HEK293 (cell line): ENCODE measurements around the gene DIP2C.

Experiments used
- CTCF ChIA-PET: fragments of 350-600 bp; formaldehyde crosslinking; extraction: SDS; loops from one replicate; lab custom pipeline; 2021; ENCODE audit warnings: antibody characterized with exemption; lab: Yijun Ruan, JAX
- POLR2A ChIA-PET: fragments of 300-600 bp; formaldehyde crosslinking; extraction: SDS; loops from one replicate; lab custom pipeline; 2020; ENCODE audit warnings: antibody characterized with exemption, inconsistent platforms; lab: Yijun Ruan, JAX
- H3K27ac ChIP-seq: fragments of 200-500 bp; sonication (Bioruptor generic); 2 replicates; pipeline ENCODE4 v1.5.1; 2014; ENCODE audit warnings: low read depth, low read length, control low read depth, inconsistent platforms; ENCODE audit errors: extremely low read depth
- H3K36me3 ChIP-seq, 2 experiments: fragments of 200-500 bp in 1 of 2; sonication (Bioruptor generic) in 1 of 2; 1 replicate in 1 of 2; 2 replicates in 1 of 2; pipeline ENCODE4 v1.5.1; 2014 to 2017; ENCODE audit warnings: inconsistent platforms in 2 of 2, low read length in 2 of 2; ENCODE audit not compliant: control insufficient read depth in 2 of 2, insufficient read depth in 1 of 2
- H3K4me1 ChIP-seq: fragments of 200-500 bp; sonication (Bioruptor generic); 2 replicates; pipeline ENCODE4 v1.5.1; 2014; ENCODE audit warnings: mild to moderate bottlenecking, low read length, inconsistent platforms; ENCODE audit not compliant: control insufficient read depth, insufficient read depth
- H3K4me3 ChIP-seq: 2 replicates; pipeline ENCODE4 v1.5.1; 2011; ENCODE audit warnings: low read depth, mild to moderate bottlenecking, control low read depth, low read length, moderate library complexity
- H3K9me3 ChIP-seq: fragments of 200-500 bp; sonication (Bioruptor generic); 2 replicates; pipeline ENCODE4 v1.5.1; 2014; ENCODE audit warnings: low read depth, low read length, inconsistent platforms; ENCODE audit not compliant: control insufficient read depth, insufficient read depth
- SCRT2 ChIP-seq: fragments of 450-650 bp; formaldehyde crosslinking; IDR thresholded peaks from 2 replicates; pipeline ENCODE4 v1.5.1; 2016; ENCODE audit warnings: missing biosample characterization, missing genetic modification characterization
- SP7 ChIP-seq: fragments of 450-650 bp; formaldehyde crosslinking; IDR thresholded peaks from 2 replicates; pipeline ENCODE4 v1.5.1; 2016; ENCODE audit warnings: missing biosample characterization, missing genetic modification characterization
- ZNF16 ChIP-seq: fragments of 450-650 bp; formaldehyde crosslinking; IDR thresholded peaks from 2 replicates; pipeline ENCODE4 v1.5.1; 2016; ENCODE audit warnings: low read depth, missing biosample characterization, missing genetic modification characterization
- ZNF214 ChIP-seq: fragments of 450-650 bp; formaldehyde crosslinking; IDR thresholded peaks from 2 replicates; pipeline ENCODE4 v1.5.1; 2017; ENCODE audit warnings: missing biosample characterization, mild to moderate bottlenecking, missing genetic modification characterization, borderline replicate concordance
- ZNF221 ChIP-seq: fragments of 450-650 bp; formaldehyde crosslinking; IDR thresholded peaks from 2 replicates; pipeline ENCODE4 v1.5.1; 2017; ENCODE audit warnings: missing biosample characterization, missing genetic modification characterization, borderline replicate concordance
- ZNF302 ChIP-seq: fragments of 450-650 bp; formaldehyde crosslinking; IDR thresholded peaks from 2 replicates; pipeline ENCODE4 v1.5.1; 2016; ENCODE audit warnings: missing biosample characterization, missing genetic modification characterization, low read depth
- ZNF324 ChIP-seq: fragments of 450-650 bp; formaldehyde crosslinking; IDR thresholded peaks from 2 replicates; pipeline ENCODE4 v1.5.1; 2016; ENCODE audit warnings: missing biosample characterization, missing genetic modification characterization
- ZNF394 ChIP-seq: fragments of 450-650 bp; formaldehyde crosslinking; IDR thresholded peaks from 2 replicates; pipeline ENCODE4 v1.5.1; 2016; ENCODE audit warnings: missing biosample characterization, missing genetic modification characterization, mild to moderate bottlenecking, moderate library complexity, borderline replicate concordance
- ZNF423 ChIP-seq: fragments of 450-650 bp; formaldehyde crosslinking; IDR thresholded peaks from 2 replicates; pipeline ENCODE4 v1.5.1; 2016; ENCODE audit warnings: missing biosample characterization, missing genetic modification characterization
- ZNF510 ChIP-seq: fragments of 450-650 bp; formaldehyde crosslinking; IDR thresholded peaks from 2 replicates; pipeline ENCODE4 v1.5.1; 2018; ENCODE audit warnings: mild to moderate bottlenecking, missing genetic modification characterization, missing biosample characterization; ENCODE audit not compliant: insufficient replicate concordance
- ZNF529 ChIP-seq: fragments of 450-650 bp; formaldehyde crosslinking; IDR thresholded peaks from 2 replicates; pipeline ENCODE4 v1.5.1; 2017; ENCODE audit warnings: missing genetic modification characterization, missing biosample characterization; ENCODE audit not compliant: insufficient replicate concordance
- ZNF544 ChIP-seq: fragments of 450-650 bp; formaldehyde crosslinking; IDR thresholded peaks from 2 replicates; pipeline ENCODE4 v1.5.0; 2017; ENCODE audit warnings: missing biosample characterization, missing genetic modification characterization
- ZNF549 ChIP-seq: fragments of 450-650 bp; IDR thresholded peaks from 2 replicates; pipeline ENCODE4 v1.5.1; 2018; ENCODE audit warnings: missing biosample characterization, missing genetic modification characterization, mild to moderate bottlenecking, inconsistent platforms, moderate library complexity
- ZNF837 ChIP-seq: fragments of 450-650 bp; formaldehyde crosslinking; IDR thresholded peaks from 2 replicates; pipeline ENCODE4 v1.5.1; 2016; ENCODE audit warnings: missing biosample characterization, missing genetic modification characterization
- TF ChIP-seq, protein P1 (sequence below): fragments of 450-650 bp; formaldehyde crosslinking; IDR thresholded peaks from 2 replicates; pipeline ENCODE4 v1.5.1; 2016; ENCODE audit warnings: missing biosample characterization, missing genetic modification characterization
- TF ChIP-seq, protein P2 (sequence below): fragments of 450-650 bp; formaldehyde crosslinking; IDR thresholded peaks from 2 replicates; pipeline ENCODE4 v1.5.1; 2016; ENCODE audit warnings: missing biosample characterization, missing genetic modification characterization
- TF ChIP-seq, protein P3 (sequence below): fragments of 450-650 bp; formaldehyde crosslinking; optimal IDR thresholded peaks from 2 replicates; pipeline ENCODE3; 2016; ENCODE audit warnings: missing biosample characterization, mild to moderate bottlenecking, missing genetic modification characterization
- TF ChIP-seq, protein P4 (sequence below): fragments of 450-650 bp; formaldehyde crosslinking; IDR thresholded peaks from 2 replicates; pipeline ENCODE4 v1.5.1; 2016; ENCODE audit warnings: missing biosample characterization, missing genetic modification characterization
- TF ChIP-seq, protein P5 (sequence below): fragments of 450-650 bp; formaldehyde crosslinking; IDR thresholded peaks from 2 replicates; pipeline ENCODE4 v1.5.1; 2016; ENCODE audit warnings: missing biosample characterization, missing genetic modification characterization

DIP2C gene

DNA sequence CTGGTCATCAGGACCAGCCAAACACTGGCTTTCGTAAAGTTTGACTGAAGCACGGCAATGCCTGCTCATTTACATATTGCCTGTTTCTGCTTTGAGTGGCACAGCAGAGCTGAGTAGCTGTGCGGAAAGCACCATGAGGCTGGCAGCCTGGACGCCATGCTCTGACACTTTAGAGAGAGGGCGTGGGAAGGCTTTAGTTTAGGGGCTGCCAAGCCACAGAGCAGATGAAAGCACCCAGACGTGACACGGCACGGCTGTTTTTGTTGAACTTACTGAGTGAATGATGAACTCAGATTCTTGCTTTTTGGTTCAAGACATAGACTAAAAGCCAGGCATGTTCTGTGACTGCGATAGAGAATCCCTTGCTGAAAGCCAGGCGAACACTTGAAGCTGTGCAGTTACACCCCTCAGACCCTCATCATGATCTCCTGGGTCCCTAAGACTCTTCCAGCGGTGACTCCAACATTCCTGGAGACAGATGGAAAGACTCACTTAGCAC is 372.1 kb downstream of the DIP2C start (continued):
- TF ChIP-seq ZNF302 (tag by site-specific recombination) = no peak
- TF ChIP-seq ZNF394 (tag by site-specific recombination) = no peak
- TF ChIP-seq ZNF16 (tag by site-specific recombination) = no peak
- TF ChIP-seq, protein P1, sequence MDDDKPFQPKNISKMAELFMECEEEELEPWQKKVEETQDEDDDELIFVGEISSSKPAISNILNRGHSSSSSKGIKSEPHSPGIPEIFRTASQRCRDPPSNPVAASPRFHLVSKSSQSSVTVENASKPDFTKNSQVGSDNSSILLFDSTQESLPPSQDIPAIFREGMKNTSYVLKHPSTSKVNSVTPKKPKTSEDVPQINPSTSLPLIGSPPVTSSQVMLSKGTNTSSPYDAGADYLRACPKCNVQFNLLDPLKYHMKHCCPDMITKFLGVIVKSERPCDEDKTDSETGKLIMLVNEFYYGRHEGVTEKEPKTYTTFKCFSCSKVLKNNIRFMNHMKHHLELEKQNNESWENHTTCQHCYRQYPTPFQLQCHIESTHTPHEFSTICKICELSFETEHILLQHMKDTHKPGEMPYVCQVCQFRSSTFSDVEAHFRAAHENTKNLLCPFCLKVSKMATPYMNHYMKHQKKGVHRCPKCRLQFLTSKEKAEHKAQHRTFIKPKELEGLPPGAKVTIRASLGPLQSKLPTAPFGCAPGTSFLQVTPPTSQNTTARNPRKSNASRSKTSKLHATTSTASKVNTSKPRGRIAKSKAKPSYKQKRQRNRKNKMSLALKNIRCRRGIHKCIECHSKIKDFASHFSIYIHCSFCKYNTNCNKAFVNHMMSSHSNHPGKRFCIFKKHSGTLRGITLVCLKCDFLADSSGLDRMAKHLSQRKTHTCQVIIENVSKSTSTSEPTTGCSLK (tag by site-specific recombination) = no peak
- TF ChIP-seq SCRT2 (tag by site-specific recombination) = no peak
- TF ChIP-seq ZNF221 (tag by site-specific recombination) = no peak
- TF ChIP-seq, protein P2, sequence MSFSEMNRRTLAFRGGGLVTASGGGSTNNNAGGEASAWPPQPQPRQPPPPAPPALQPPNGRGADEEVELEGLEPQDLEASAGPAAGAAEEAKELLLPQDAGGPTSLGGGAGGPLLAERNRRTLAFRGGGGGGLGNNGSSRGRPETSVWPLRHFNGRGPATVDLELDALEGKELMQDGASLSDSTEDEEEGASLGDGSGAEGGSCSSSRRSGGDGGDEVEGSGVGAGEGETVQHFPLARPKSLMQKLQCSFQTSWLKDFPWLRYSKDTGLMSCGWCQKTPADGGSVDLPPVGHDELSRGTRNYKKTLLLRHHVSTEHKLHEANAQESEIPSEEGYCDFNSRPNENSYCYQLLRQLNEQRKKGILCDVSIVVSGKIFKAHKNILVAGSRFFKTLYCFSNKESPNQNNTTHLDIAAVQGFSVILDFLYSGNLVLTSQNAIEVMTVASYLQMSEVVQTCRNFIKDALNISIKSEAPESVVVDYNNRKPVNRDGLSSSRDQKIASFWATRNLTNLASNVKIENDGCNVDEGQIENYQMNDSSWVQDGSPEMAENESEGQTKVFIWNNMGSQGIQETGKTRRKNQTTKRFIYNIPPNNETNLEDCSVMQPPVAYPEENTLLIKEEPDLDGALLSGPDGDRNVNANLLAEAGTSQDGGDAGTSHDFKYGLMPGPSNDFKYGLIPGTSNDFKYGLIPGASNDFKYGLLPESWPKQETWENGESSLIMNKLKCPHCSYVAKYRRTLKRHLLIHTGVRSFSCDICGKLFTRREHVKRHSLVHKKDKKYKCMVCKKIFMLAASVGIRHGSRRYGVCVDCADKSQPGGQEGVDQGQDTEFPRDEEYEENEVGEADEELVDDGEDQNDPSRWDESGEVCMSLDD (tag by site-specific recombination) = no peak
- TF ChIP-seq ZNF529 (tag by site-specific recombination) = no peak
- TF ChIP-seq, protein P3, sequence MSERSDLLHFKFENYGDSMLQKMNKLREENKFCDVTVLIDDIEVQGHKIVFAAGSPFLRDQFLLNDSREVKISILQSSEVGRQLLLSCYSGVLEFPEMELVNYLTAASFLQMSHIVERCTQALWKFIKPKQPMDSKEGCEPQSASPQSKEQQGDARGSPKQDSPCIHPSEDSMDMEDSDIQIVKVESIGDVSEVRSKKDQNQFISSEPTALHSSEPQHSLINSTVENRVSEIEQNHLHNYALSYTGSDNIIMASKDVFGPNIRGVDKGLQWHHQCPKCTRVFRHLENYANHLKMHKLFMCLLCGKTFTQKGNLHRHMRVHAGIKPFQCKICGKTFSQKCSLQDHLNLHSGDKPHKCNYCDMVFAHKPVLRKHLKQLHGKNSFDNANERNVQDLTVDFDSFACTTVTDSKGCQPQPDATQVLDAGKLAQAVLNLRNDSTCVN (tag by site-specific recombination) = no peak
- no peak for TF ChIP-seq ZNF510
- TF ChIP-seq SP7 (tag by site-specific recombination) = no peak
- no peak for TF ChIP-seq ZNF544

DNA sequence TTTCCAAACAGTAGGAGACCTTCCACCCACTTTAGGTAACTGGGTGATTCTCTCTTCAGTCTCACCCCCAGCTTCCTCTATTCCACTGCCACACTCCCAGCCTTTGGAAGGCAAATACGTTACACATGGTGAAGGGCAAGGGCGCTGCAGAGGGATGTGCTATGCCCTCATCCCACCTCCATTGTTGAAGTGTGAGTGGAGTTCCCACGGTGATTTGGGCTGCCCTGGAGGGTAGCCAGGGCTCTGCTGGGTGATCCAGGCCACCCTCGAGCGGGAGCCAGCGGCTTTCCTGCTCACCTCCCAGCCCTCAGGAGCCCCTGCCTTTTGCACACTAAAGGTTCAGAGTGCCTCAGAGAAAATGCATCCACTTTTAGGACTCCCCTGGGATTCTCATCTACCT is 373.1 kb downstream of the DIP2C start:
- H3K36me3 ChIP-seq = peaks cover 0 to 23% of the 10 kb centered on the region in 2 experiments; a peak in 1 of 3 replicates
- ChIA-PET CTCF (no interaction called here), POLR2A (no interaction called here)
- no peaks in the 10 kb centered on the region for H3K9me3 ChIP-seq
- TF ChIP-seq ZNF423 (tag by site-specific recombination) (no peak), ZNF837 (tag by site-specific recombination) (no peak), ZNF324 (tag by site-specific recombination) (no peak), ZNF214 (tag by site-specific recombination) (no peak), ZNF549 (no peak)
- TF ChIP-seq, protein P1 (tag by site-specific recombination) = no peak
- TF ChIP-seq, protein P4, sequence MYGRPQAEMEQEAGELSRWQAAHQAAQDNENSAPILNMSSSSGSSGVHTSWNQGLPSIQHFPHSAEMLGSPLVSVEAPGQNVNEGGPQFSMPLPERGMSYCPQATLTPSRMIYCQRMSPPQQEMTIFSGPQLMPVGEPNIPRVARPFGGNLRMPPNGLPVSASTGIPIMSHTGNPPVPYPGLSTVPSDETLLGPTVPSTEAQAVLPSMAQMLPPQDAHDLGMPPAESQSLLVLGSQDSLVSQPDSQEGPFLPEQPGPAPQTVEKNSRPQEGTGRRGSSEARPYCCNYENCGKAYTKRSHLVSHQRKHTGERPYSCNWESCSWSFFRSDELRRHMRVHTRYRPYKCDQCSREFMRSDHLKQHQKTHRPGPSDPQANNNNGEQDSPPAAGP (tag by site-specific recombination) = no peak
- TF ChIP-seq, protein P5, sequence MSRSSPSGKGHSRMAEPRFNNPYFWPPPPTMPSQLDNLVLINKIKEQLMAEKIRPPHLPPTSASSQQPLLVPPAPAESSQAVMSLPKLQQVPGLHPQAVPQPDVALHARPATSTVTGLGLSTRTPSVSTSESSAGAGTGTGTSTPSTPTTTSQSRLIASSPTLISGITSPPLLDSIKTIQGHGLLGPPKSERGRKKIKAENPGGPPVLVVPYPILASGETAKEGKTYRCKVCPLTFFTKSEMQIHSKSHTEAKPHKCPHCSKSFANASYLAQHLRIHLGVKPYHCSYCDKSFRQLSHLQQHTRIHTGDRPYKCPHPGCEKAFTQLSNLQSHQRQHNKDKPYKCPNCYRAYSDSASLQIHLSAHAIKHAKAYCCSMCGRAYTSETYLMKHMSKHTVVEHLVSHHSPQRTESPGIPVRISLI (tag by site-specific recombination) = no peak
- H3K4me3 ChIP-seq = no peak overlapping the region
- H3K27ac ChIP-seq = no peak overlapping the region
- H3K4me1 ChIP-seq = no peaks in the 10 kb centered on the region
